ENCODE measurements around the gene MTURN.

Gene MTURN

GRCh38 chr7:30149640-30150272 is 15.0 kb downstream of the MTURN start:
- Histone ChIP-seq H3K27me3 (ENCODE audit: control insufficient read depth, insufficient read depth, low read length) (no peaks in the 10 kb centered on the region), H3K27ac (ENCODE audit: low read length) (no peak overlapping the region), H3K36me3 (ENCODE audit: control insufficient read depth, low read depth, low read length) (no peaks in the 10 kb centered on the region), H3K9me3 (ENCODE audit: control insufficient read depth, low read depth, low read length) (no peaks in the 10 kb centered on the region), H3K9ac (ENCODE audit: low read length) (no peak overlapping the region), H3K4me3 (ENCODE audit: low read length) (no peak overlapping the region), H3K4me1 (ENCODE audit: control insufficient read depth, low read depth, low read length) (no peaks in the 10 kb centered on the region)

GRCh38 chr7:30150711-30151110 is 15.9 kb downstream of the MTURN start:
- H3K9ac ChIP-seq (ENCODE audit: low read length): no peak overlapping the region
- no peaks in the 10 kb centered on the region for H3K27me3 ChIP-seq (ENCODE audit: control insufficient read depth, insufficient read depth, low read length)
- no peak overlapping the region for H3K27ac ChIP-seq (ENCODE audit: low read length)
- H3K9me3 ChIP-seq (ENCODE audit: control insufficient read depth, low read depth, low read length): no peaks in the 10 kb centered on the region
- H3K36me3 ChIP-seq (ENCODE audit: control insufficient read depth, low read depth, low read length): no peaks in the 10 kb centered on the region
- H3K4me3 ChIP-seq (ENCODE audit: low read length): no peak overlapping the region
- no peaks in the 10 kb centered on the region for H3K4me1 ChIP-seq (ENCODE audit: control insufficient read depth, low read depth, low read length)

- Histone ChIP-seq H3K27ac (ENCODE audit: low read length) (no peak overlapping the region), H3K27me3 (ENCODE audit: control insufficient read depth, insufficient read depth, low read length) (no peaks in the 10 kb centered on the region), H3K4me3 (ENCODE audit: low read length) (no peak overlapping the region), H3K9me3 (ENCODE audit: control insufficient read depth, low read depth, low read length) (no peaks in the 10 kb centered on the region), H3K36me3 (ENCODE audit: control insufficient read depth, low read depth, low read length) (no peaks in the 10 kb centered on the region), H3K4me1 (ENCODE audit: control insufficient read depth, low read depth, low read length) (peaks cover 6% of the 10 kb centered on the region), H3K9ac (ENCODE audit: low read length) (no peak overlapping the region)
Measured at GRCh38 chr7:30154111-30154587, 19.4 kb downstream of the MTURN start.

- Histone ChIP-seq H3K36me3 (ENCODE audit: control insufficient read depth, low read depth, low read length) (no peaks in the 10 kb centered on the region), H3K4me3 (ENCODE audit: low read length) (no peak overlapping the region), H3K4me1 (ENCODE audit: control insufficient read depth, low read depth, low read length) (peaks cover 6% of the 10 kb centered on the region), H3K9me3 (ENCODE audit: control insufficient read depth, low read depth, low read length) (no peaks in the 10 kb centered on the region), H3K27me3 (ENCODE audit: control insufficient read depth, insufficient read depth, low read length) (no peaks in the 10 kb centered on the region), H3K9ac (ENCODE audit: low read length) (no peak overlapping the region), H3K27ac (ENCODE audit: low read length) (no peak overlapping the region)
Measured at GRCh38 chr7:30155481-30155880, 20.7 kb downstream of the MTURN start.

- H3K4me1 ChIP-seq (ENCODE audit: control insufficient read depth, low read depth, low read length): peaks cover 9% of the 10 kb centered on the region
- no peaks in the 10 kb centered on the region for H3K36me3 ChIP-seq (ENCODE audit: control insufficient read depth, low read depth, low read length)
- no peaks in the 10 kb centered on the region for H3K27me3 ChIP-seq (ENCODE audit: control insufficient read depth, insufficient read depth, low read length)
Measured at GRCh38 chr7:30157204-30157603, 22.4 kb downstream of the MTURN start.

GRCh38 chr7:30159163-30159562 is 24.4 kb downstream of the MTURN start:
- no peak overlapping the region for H3K9ac ChIP-seq (ENCODE audit: low read length)
- no peaks in the 10 kb centered on the region for H3K36me3 ChIP-seq (ENCODE audit: control insufficient read depth, low read depth, low read length)
- H3K4me1 ChIP-seq (ENCODE audit: control insufficient read depth, low read depth, low read length): peaks cover 24% of the 10 kb centered on the region
- H3K4me3 ChIP-seq (ENCODE audit: low read length): no peak overlapping the region
- H3K27ac ChIP-seq (ENCODE audit: low read length): no peak overlapping the region
- no peaks in the 10 kb centered on the region for H3K27me3 ChIP-seq (ENCODE audit: control insufficient read depth, insufficient read depth, low read length)
- no peaks in the 10 kb centered on the region for H3K9me3 ChIP-seq (ENCODE audit: control insufficient read depth, low read depth, low read length)

More at GRCh38 chr7:30157204-30157603, 22.4 kb downstream of the MTURN start:
- H3K4me3 ChIP-seq (ENCODE audit: low read length): no peak overlapping the region
- no peak overlapping the region for H3K9ac ChIP-seq (ENCODE audit: low read length)
- H3K27ac ChIP-seq (ENCODE audit: low read length): no peak overlapping the region
- H3K9me3 ChIP-seq (ENCODE audit: control insufficient read depth, low read depth, low read length): no peaks in the 10 kb centered on the region

GRCh38 chr7:30159698-30160143 is 24.9 kb downstream of the MTURN start:
- no peak overlapping the region for H3K27ac ChIP-seq (ENCODE audit: low read length)
- H3K9ac ChIP-seq (ENCODE audit: low read length): no peak overlapping the region
- H3K9me3 ChIP-seq (ENCODE audit: control insufficient read depth, low read depth, low read length): no peaks in the 10 kb centered on the region
- peaks cover 24% of the 10 kb centered on the region for H3K4me1 ChIP-seq (ENCODE audit: control insufficient read depth, low read depth, low read length)
- no peaks in the 10 kb centered on the region for H3K27me3 ChIP-seq (ENCODE audit: control insufficient read depth, insufficient read depth, low read length)
- no peak overlapping the region for H3K4me3 ChIP-seq (ENCODE audit: low read length)
- no peaks in the 10 kb centered on the region for H3K36me3 ChIP-seq (ENCODE audit: control insufficient read depth, low read depth, low read length)

GRCh38 chr7:30160329-30160728 is 25.5 kb downstream of the MTURN start:
- H3K4me3 ChIP-seq (ENCODE audit: low read length): no peak overlapping the region
- H3K9me3 ChIP-seq (ENCODE audit: control insufficient read depth, low read depth, low read length): no peaks in the 10 kb centered on the region
- no peak overlapping the region for H3K9ac ChIP-seq (ENCODE audit: low read length)
- no peaks in the 10 kb centered on the region for H3K36me3 ChIP-seq (ENCODE audit: control insufficient read depth, low read depth, low read length)
- H3K4me1 ChIP-seq (ENCODE audit: control insufficient read depth, low read depth, low read length): peaks cover 24% of the 10 kb centered on the region
- H3K27ac ChIP-seq (ENCODE audit: low read length): no peak overlapping the region
- H3K27me3 ChIP-seq (ENCODE audit: control insufficient read depth, insufficient read depth, low read length): no peaks in the 10 kb centered on the region

GRCh38 chr7:30162133-30162532 is 27.3 kb downstream of the MTURN start:
- Histone ChIP-seq H3K27ac (ENCODE audit: low read length) (no peak overlapping the region), H3K9me3 (ENCODE audit: control insufficient read depth, low read depth, low read length) (no peaks in the 10 kb centered on the region), H3K9ac (ENCODE audit: low read length) (no peak overlapping the region), H3K4me3 (ENCODE audit: low read length) (peak overlapping the region; percentile 41), H3K27me3 (ENCODE audit: control insufficient read depth, insufficient read depth, low read length) (peaks cover 6% of the 10 kb centered on the region), H3K4me1 (ENCODE audit: control insufficient read depth, low read depth, low read length) (peaks cover 24% of the 10 kb centered on the region), H3K36me3 (ENCODE audit: control insufficient read depth, low read depth, low read length) (no peaks in the 10 kb centered on the region)

- Histone ChIP-seq H3K9me3 (ENCODE audit: control insufficient read depth, low read depth, low read length) (no peaks in the 10 kb centered on the region), H3K4me3 (ENCODE audit: low read length) (peak overlapping the region; percentile 41), H3K9ac (ENCODE audit: low read length) (no peak overlapping the region), H3K36me3 (ENCODE audit: control insufficient read depth, low read depth, low read length) (no peaks in the 10 kb centered on the region), H3K4me1 (ENCODE audit: control insufficient read depth, low read depth, low read length) (peaks cover 22% of the 10 kb centered on the region), H3K27ac (ENCODE audit: low read length) (no peak overlapping the region), H3K27me3 (ENCODE audit: control insufficient read depth, insufficient read depth, low read length) (peaks cover 12% of the 10 kb centered on the region)
Measured at GRCh38 chr7:30162622-30163124, 27.9 kb downstream of the MTURN start.

- peak overlapping the region; percentile 41 for H3K4me3 ChIP-seq (ENCODE audit: low read length)
- no peaks in the 10 kb centered on the region for H3K9me3 ChIP-seq (ENCODE audit: control insufficient read depth, low read depth, low read length)
- H3K27me3 ChIP-seq (ENCODE audit: control insufficient read depth, insufficient read depth, low read length): peaks cover 18% of the 10 kb centered on the region
- H3K36me3 ChIP-seq (ENCODE audit: control insufficient read depth, low read depth, low read length): no peaks in the 10 kb centered on the region
- no peak overlapping the region for H3K27ac ChIP-seq (ENCODE audit: low read length)
- H3K4me1 ChIP-seq (ENCODE audit: control insufficient read depth, low read depth, low read length): peaks cover 26% of the 10 kb centered on the region
- no peak overlapping the region for H3K9ac ChIP-seq (ENCODE audit: low read length)
Measured at GRCh38 chr7:30163231-30163894, 28.6 kb downstream of the MTURN start.

GRCh38 chr7:30164567-30164966 is 29.8 kb downstream of the MTURN start:
- Histone ChIP-seq H3K9me3 (ENCODE audit: control insufficient read depth, low read depth, low read length) (no peaks in the 10 kb centered on the region), H3K27me3 (ENCODE audit: control insufficient read depth, insufficient read depth, low read length) (peaks cover 23% of the 10 kb centered on the region), H3K4me1 (ENCODE audit: control insufficient read depth, low read depth, low read length) (peaks cover 37% of the 10 kb centered on the region), H3K9ac (ENCODE audit: low read length) (no peak overlapping the region), H3K4me3 (ENCODE audit: low read length) (no peak overlapping the region), H3K27ac (ENCODE audit: low read length) (no peak overlapping the region), H3K36me3 (ENCODE audit: control insufficient read depth, low read depth, low read length) (no peaks in the 10 kb centered on the region)

Measured in iPS-18a (cell line).